Inferior parietal cortex (tissue), 1 donor: ENCODE data around the gene HOXB2.

ENCODE experiments used
- DNase-seq: peaks from one replicate; pipeline ENCODE4 v3.0.0-alpha.2; 2016; ENCODE audit errors: extremely low spot score

The HOXB2 gene

GRCh38 chr17:48545022-48545375 is at the start of gene HOXB2:
HOXB2 (minus strand) TSS chr17:48545109; CDS start chr17:48544911, 198 bp downstream.
- DNase-seq, result no peak

- DNase-seq, result no peak
Observed at GRCh38 chr17:48593840-48594537, 49.1 kb upstream of the HOXB2 start.

GRCh38 chr17:48593126-48593829 is 48.4 kb upstream of the HOXB2 start, which contains the start of gene HOXB5:
HOXB5 (minus strand) TSS chr17:48593779; CDS start chr17:48593682, 97 bp downstream.
- no peak for DNase-seq

- DNase-seq, result no peak
Observed at GRCh38 chr17:48592577-48592976, 47.7 kb upstream of the HOXB2 start.

GRCh38 chr17:48592057-48592514 is 47.2 kb upstream of the HOXB2 start:
- DNase-seq, result no peak

- no peak for DNase-seq
Observed at GRCh38 chr17:48591255-48592056, 46.5 kb upstream of the HOXB2 start.

- no peak for DNase-seq
Observed at GRCh38 chr17:48590607-48591161, 45.8 kb upstream of the HOXB2 start.

GRCh38 chr17:48589831-48590606 is 45.1 kb upstream of the HOXB2 start, which contains the start of gene HOXB3:
HOXB3 (minus strand) TSS chr17:48590241; CDS start chr17:48552474, 37,767 bp downstream.
- DNase-seq, result no peak

- no peak for DNase-seq
Observed at GRCh38 chr17:48589060-48589830, 44.3 kb upstream of the HOXB2 start.

GRCh38 chr17:48588528-48588927 is 43.6 kb upstream of the HOXB2 start:
- DNase-seq, result no peak

- DNase-seq, result no peak
Observed at GRCh38 chr17:48588074-48588415, 43.1 kb upstream of the HOXB2 start.

- DNase-seq, result no peak
Observed at GRCh38 chr17:48587276-48588073, 42.6 kb upstream of the HOXB2 start.

- DNase-seq, result no peak
Observed at GRCh38 chr17:48586355-48587258, 41.7 kb upstream of the HOXB2 start.

GRCh38 chr17:48584223-48584741 is 39.4 kb upstream of the HOXB2 start:
- DNase-seq, result no peak

GRCh38 chr17:48583708-48584222 is 38.9 kb upstream of the HOXB2 start:
- DNase-seq, result no peak

- no peak for DNase-seq
Observed at GRCh38 chr17:48582750-48583069, 37.8 kb upstream of the HOXB2 start.

- DNase-seq, result no peak
Observed at GRCh38 chr17:48579760-48580554, 35.0 kb upstream of the HOXB2 start.

- DNase-seq, result no peak
Observed at GRCh38 chr17:48579471-48579759, 34.5 kb upstream of the HOXB2 start.
